ENCODE results near the gene RIMBP2.

Gene RIMBP2

GRCh38 chr12:130619385-130620001, 96.6 kb downstream of the RIMBP2 start:
- no peak for DNase-seq (ENCODE audit: low read depth in 1 of 2, low spot score in 1 of 2)
- Histone ChIP-seq H3K27ac (replicated peaks) (no peak overlapping the region), H3K27me3 (ENCODE audit: insufficient read depth, poor library complexity, severe bottlenecking) (peaks cover 2% of the 10 kb centered on the region), H3K4me3 (replicated peaks; ENCODE audit: insufficient read depth, low read length) (no peak overlapping the region)
- TF ChIP-seq CTCF (IDR thresholded peaks at IDR 0.05; ENCODE audit: insufficient read depth, low read length) (no peak), POLR2AphosphoS5 (IDR thresholded peaks at IDR 0.05; ENCODE audit: low read depth) (no peak), SPI1 (IDR thresholded peaks at IDR 0.05; ENCODE audit: borderline replicate concordance, low read depth) (no peak), REST (IDR thresholded peaks at IDR 0.05; ENCODE audit: insufficient replicate concordance, low read depth) (no peak), GABPA (IDR thresholded peaks at IDR 0.05; ENCODE audit: low read depth) (no peak)

- Histone ChIP-seq H3K27ac (replicated peaks) (no peak overlapping the region), H3K27me3 (ENCODE audit: insufficient read depth, poor library complexity, severe bottlenecking) (peaks cover 2% of the 10 kb centered on the region), H3K4me3 (replicated peaks; ENCODE audit: insufficient read depth, low read length) (no peak overlapping the region)
- no peak for DNase-seq (ENCODE audit: low read depth in 1 of 2, low spot score in 1 of 2)
- TF ChIP-seq SPI1 (IDR thresholded peaks at IDR 0.05; ENCODE audit: borderline replicate concordance, low read depth) (no peak), POLR2AphosphoS5 (IDR thresholded peaks at IDR 0.05; ENCODE audit: low read depth) (no peak), REST (IDR thresholded peaks at IDR 0.05; ENCODE audit: insufficient replicate concordance, low read depth) (no peak), GABPA (IDR thresholded peaks at IDR 0.05; ENCODE audit: low read depth) (no peak), CTCF (IDR thresholded peaks at IDR 0.05; ENCODE audit: insufficient read depth, low read length) (no peak)
These were observed 98.9 kb downstream of the RIMBP2 start for GRCh38 chr12:130617219-130617618.

- peaks cover 2% of the 10 kb centered on the region for H3K27me3 ChIP-seq (ENCODE audit: insufficient read depth, poor library complexity, severe bottlenecking)
- DNase-seq (ENCODE audit: low read depth in 1 of 2, low spot score in 1 of 2): no peak
- TF ChIP-seq REST (IDR thresholded peaks at IDR 0.05; ENCODE audit: insufficient replicate concordance, low read depth) (no peak), GABPA (IDR thresholded peaks at IDR 0.05; ENCODE audit: low read depth) (no peak), POLR2AphosphoS5 (IDR thresholded peaks at IDR 0.05; ENCODE audit: low read depth) (no peak), CTCF (IDR thresholded peaks at IDR 0.05; ENCODE audit: insufficient read depth, low read length) (no peak), SPI1 (IDR thresholded peaks at IDR 0.05; ENCODE audit: borderline replicate concordance, low read depth) (no peak)
- H3K4me3 ChIP-seq (replicated peaks; ENCODE audit: insufficient read depth, low read length): no peak overlapping the region
- H3K27ac ChIP-seq (replicated peaks): no peak overlapping the region
These were observed 100.2 kb downstream of the RIMBP2 start for GRCh38 chr12:130615861-130616345.

All from HL-60 (cell line).